ENCODE data around the gene SMAD4. TPM values are rescaled to one million over a fixed set of nuclear protein-coding genes. Genes with fewer than 3 reads are reported as not detected.

SMAD4 gene
- total RNA-seq, 1 experiment from 2014 or later, result 172 TPM

GRCh38 chr18:50986360-50987087 is 43.5 kb upstream of the SMAD4 start:
- Mint-ChIP-seq H3K27me3 (ENCODE audit: low read depth) (no peaks in the 10 kb centered on the region), H3K9me3 (no peaks in the 10 kb centered on the region), H3K27ac (no peak overlapping the region), H3K4me1 (peaks cover 9 to 14% of the 10 kb centered on the region in 2 experiments), H3K36me3 (ENCODE audit: insufficient read depth in 1 of 3, low read depth in 3 of 3) (peaks cover 0 to 5% (median 2%) of the 10 kb centered on the region in 3 experiments; a peak in 3 of 7 replicates), H3K4me3 (no peak overlapping the region)
- no peak overlapping the region for H3K4me2 ChIP-seq (ENCODE audit: insufficient read depth, insufficient read length, low read length)
- H3T11ph ChIP-seq (ENCODE audit: low read length), result no peak overlapping the region
- no peak overlapping the region for H2AK5ac ChIP-seq (ENCODE audit: insufficient read length, low read length)
- no peak overlapping the region for H2BK12ac ChIP-seq (ENCODE audit: insufficient read length, low read depth, low read length)
- H4K91ac ChIP-seq (ENCODE audit: insufficient read length, low read depth, low read length), result no peak overlapping the region
- H3K4me1 ChIP-seq (ENCODE audit: insufficient read depth, low read length), result no peaks in the 10 kb centered on the region
- H3K9me3 ChIP-seq (ENCODE audit: control insufficient read depth, low read depth, low read length), result no peaks in the 10 kb centered on the region
- H3K18ac ChIP-seq (ENCODE audit: insufficient read length, low read depth, low read length), result no peak overlapping the region
- no peak overlapping the region for H3K27ac ChIP-seq (ENCODE audit: insufficient read length, low read depth, low read length)
- TF ChIP-seq, protein P1, sequence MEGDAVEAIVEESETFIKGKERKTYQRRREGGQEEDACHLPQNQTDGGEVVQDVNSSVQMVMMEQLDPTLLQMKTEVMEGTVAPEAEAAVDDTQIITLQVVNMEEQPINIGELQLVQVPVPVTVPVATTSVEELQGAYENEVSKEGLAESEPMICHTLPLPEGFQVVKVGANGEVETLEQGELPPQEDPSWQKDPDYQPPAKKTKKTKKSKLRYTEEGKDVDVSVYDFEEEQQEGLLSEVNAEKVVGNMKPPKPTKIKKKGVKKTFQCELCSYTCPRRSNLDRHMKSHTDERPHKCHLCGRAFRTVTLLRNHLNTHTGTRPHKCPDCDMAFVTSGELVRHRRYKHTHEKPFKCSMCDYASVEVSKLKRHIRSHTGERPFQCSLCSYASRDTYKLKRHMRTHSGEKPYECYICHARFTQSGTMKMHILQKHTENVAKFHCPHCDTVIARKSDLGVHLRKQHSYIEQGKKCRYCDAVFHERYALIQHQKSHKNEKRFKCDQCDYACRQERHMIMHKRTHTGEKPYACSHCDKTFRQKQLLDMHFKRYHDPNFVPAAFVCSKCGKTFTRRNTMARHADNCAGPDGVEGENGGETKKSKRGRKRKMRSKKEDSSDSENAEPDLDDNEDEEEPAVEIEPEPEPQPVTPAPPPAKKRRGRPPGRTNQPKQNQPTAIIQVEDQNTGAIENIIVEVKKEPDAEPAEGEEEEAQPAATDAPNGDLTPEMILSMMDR (conservative IDR thresholded peaks at IDR 0.05), result no peak
- H2BK120ac ChIP-seq (ENCODE audit: low read depth, low read length, poor library complexity, severe bottlenecking), result no peak overlapping the region
- no peak overlapping the region for H3K4ac ChIP-seq (ENCODE audit: low read depth, low read length)
- H3K14ac ChIP-seq (ENCODE audit: insufficient read depth, low read length), result no peak overlapping the region
- no peak overlapping the region for H2BK5ac ChIP-seq (ENCODE audit: insufficient read length, low read length)
- H2AFZ ChIP-seq (ENCODE audit: low read length), result no peak overlapping the region
- no peaks in the 10 kb centered on the region for H3K27me3 ChIP-seq (ENCODE audit: insufficient read depth, low read length)
- no peaks in the 10 kb centered on the region for H4K20me1 ChIP-seq (ENCODE audit: control insufficient read depth, insufficient read depth, insufficient read length)
- no peaks in the 10 kb centered on the region for H3K23me2 ChIP-seq (ENCODE audit: insufficient read length, low read depth, low read length, poor library complexity, severe bottlenecking)
- no peaks in the 10 kb centered on the region for H3K79me2 ChIP-seq (ENCODE audit: insufficient read depth, low read length)
- H2BK20ac ChIP-seq (ENCODE audit: low read depth, low read length, poor library complexity, severe bottlenecking), result no peak overlapping the region
- H3K56ac ChIP-seq (ENCODE audit: insufficient read length, low read depth, low read length), result no peak overlapping the region
- no CpG with 5 or more reads among the region's 2 CpGs for WGBS (ENCODE audit: extremely low coverage, insufficient read length, low lambda C conversion rate)
- no peaks in the 10 kb centered on the region for H3K79me1 ChIP-seq (ENCODE audit: insufficient read depth, low read depth, low read length, poor library complexity, severe bottlenecking)
- no peak overlapping the region for H3K23ac ChIP-seq (ENCODE audit: insufficient read length, low read depth, low read length)
- no peak overlapping the region for H3K9ac ChIP-seq (ENCODE audit: extremely low read depth, insufficient read length, low read length)
- H4K8ac ChIP-seq (replicated peaks; ENCODE audit: insufficient read length, low read depth, low read length), result no peak overlapping the region
- no peak overlapping the region for H4K5ac ChIP-seq (ENCODE audit: insufficient read length, low read depth, low read length)
- no peak overlapping the region for H2BK15ac ChIP-seq (ENCODE audit: low read depth, low read length)
- no peak for DNase-seq

Measured in H9 (cell line).